ENCODE data around the gene RPLP2. TPM values are rescaled to one million over a fixed set of nuclear protein-coding genes. Genes with fewer than 3 reads are reported as not detected.
A peak's percentile ranks its signal among the peaks of the same experiment; 100 is the strongest.

The RPLP2 gene
- total RNA-seq, 1 donor from 2014 or later, result 2,188 TPM

GRCh38 chr11:788953-789940 is 20.5 kb upstream of the RPLP2 start:
- DNase-seq (ENCODE audit: low spot score), result no peak
- no peak for TF ChIP-seq CTCF (IDR thresholded peaks at IDR 0.05; ENCODE audit: unreplicated experiment)
- Mint-ChIP-seq H3K9me3 (ENCODE audit: unreplicated experiment) (no peaks in the 10 kb centered on the region), H3K27me3 (ENCODE audit: unreplicated experiment) (peaks cover 14% of the 10 kb centered on the region), H3K4me3 (ENCODE audit: unreplicated experiment) (no peak overlapping the region), H3K27ac (ENCODE audit: unreplicated experiment) (no peak overlapping the region), H3K4me1 (ENCODE audit: unreplicated experiment) (no peaks in the 10 kb centered on the region), H3K36me3 (ENCODE audit: low read depth, unreplicated experiment) (no peaks in the 10 kb centered on the region)

GRCh38 chr11:789943-790342 is 19.8 kb upstream of the RPLP2 start, which contains the start of gene CEND1:
CEND1 (minus strand) TSS chr11:790090; CDS start chr11:788576, 1,514 bp downstream.
- Mint-ChIP-seq H3K9me3 (ENCODE audit: unreplicated experiment) (no peaks in the 10 kb centered on the region), H3K36me3 (ENCODE audit: low read depth, unreplicated experiment) (no peaks in the 10 kb centered on the region), H3K27me3 (ENCODE audit: unreplicated experiment) (peaks cover 14% of the 10 kb centered on the region), H3K4me1 (ENCODE audit: unreplicated experiment) (no peaks in the 10 kb centered on the region), H3K4me3 (ENCODE audit: unreplicated experiment) (no peak within 1 kb of the TSS), H3K27ac (ENCODE audit: unreplicated experiment) (no peak within 1 kb of the TSS)
- TF ChIP-seq CTCF (IDR thresholded peaks at IDR 0.05; ENCODE audit: unreplicated experiment), result no peak
- peak; percentile 48 for DNase-seq (ENCODE audit: low spot score)

GRCh38 chr11:790721-791564 is 18.8 kb upstream of the RPLP2 start:
- no peaks in the 10 kb centered on the region for H3K9me3 Mint-ChIP-seq (ENCODE audit: unreplicated experiment)
- no peak overlapping the region for H3K4me3 Mint-ChIP-seq (ENCODE audit: unreplicated experiment)
- H3K36me3 Mint-ChIP-seq (ENCODE audit: low read depth, unreplicated experiment), result no peaks in the 10 kb centered on the region
- H3K27me3 Mint-ChIP-seq (ENCODE audit: unreplicated experiment), result peaks cover 9% of the 10 kb centered on the region
- no peak overlapping the region for H3K27ac Mint-ChIP-seq (ENCODE audit: unreplicated experiment)
- no peak for TF ChIP-seq CTCF (IDR thresholded peaks at IDR 0.05; ENCODE audit: unreplicated experiment)
- no peaks in the 10 kb centered on the region for H3K4me1 Mint-ChIP-seq (ENCODE audit: unreplicated experiment)
- DNase-seq (ENCODE audit: low spot score), result no peak

GRCh38 chr11:791658-792534 is 17.9 kb upstream of the RPLP2 start:
- Mint-ChIP-seq H3K4me3 (ENCODE audit: unreplicated experiment) (no peak overlapping the region), H3K4me1 (ENCODE audit: unreplicated experiment) (no peaks in the 10 kb centered on the region), H3K27ac (ENCODE audit: unreplicated experiment) (no peak overlapping the region), H3K27me3 (ENCODE audit: unreplicated experiment) (peaks cover 11% of the 10 kb centered on the region), H3K36me3 (ENCODE audit: low read depth, unreplicated experiment) (no peaks in the 10 kb centered on the region), H3K9me3 (ENCODE audit: unreplicated experiment) (no peaks in the 10 kb centered on the region)
- DNase-seq (ENCODE audit: low spot score), result no peak
- TF ChIP-seq CTCF (IDR thresholded peaks at IDR 0.05; ENCODE audit: unreplicated experiment), result no peak

Measured in endothelial cell (in vitro differentiated cells).